Progenitor cell of endocrine pancreas (in vitro differentiated cells): Measurements from ENCODE around the gene TAF11L5. TPM values are rescaled to one million over a fixed set of nuclear protein-coding genes. Genes with fewer than 3 reads are reported as not detected.
"Not testable (repeated sequence)": the region's sequence is repeated elsewhere in the genome, so short reads cannot be mapped to it uniquely, and the experiment has no call there.

Experiments
- DNase-seq: peaks from one replicate; pipeline ENCODE4 v3.0.0; 2021; ENCODE audit warnings: low spot score; ENCODE audit not compliant: unreplicated experiment
- H3K27ac Mint-ChIP-seq: 2 replicates; pipeline ENCODE4 v1.8.0; 2021; ENCODE audit warnings: mild to moderate bottlenecking, moderate library complexity, mixed read lengths
- H3K27me3 Mint-ChIP-seq: 2 replicates; pipeline ENCODE4 v1.8.0; 2021; ENCODE audit warnings: mixed read lengths
- H3K36me3 Mint-ChIP-seq: 2 replicates; pipeline ENCODE4 v1.8.0; 2022; ENCODE audit warnings: mixed read lengths; ENCODE audit not compliant: insufficient read depth
- H3K4me1 Mint-ChIP-seq: 2 replicates; pipeline ENCODE4 v1.8.0; 2021; ENCODE audit warnings: low read depth, mixed read lengths
- H3K4me3 Mint-ChIP-seq: 2 replicates; pipeline ENCODE4 v1.8.0; 2021; ENCODE audit warnings: low read depth, mild to moderate bottlenecking, moderate library complexity, mixed read lengths
- H3K9me3 Mint-ChIP-seq: 2 replicates; pipeline ENCODE4 v1.8.0; 2021; ENCODE audit warnings: low read depth, mixed read lengths
- total RNA-seq: library from RNA; stranded (reverse); gene quantifications from 2 replicates; pipeline ENCODE4 v1.2.1, GENCODE V29; 2021

The TAF11L5 gene
- total RNA-seq, 1 donor from 2014 or later: not detected

DNA sequence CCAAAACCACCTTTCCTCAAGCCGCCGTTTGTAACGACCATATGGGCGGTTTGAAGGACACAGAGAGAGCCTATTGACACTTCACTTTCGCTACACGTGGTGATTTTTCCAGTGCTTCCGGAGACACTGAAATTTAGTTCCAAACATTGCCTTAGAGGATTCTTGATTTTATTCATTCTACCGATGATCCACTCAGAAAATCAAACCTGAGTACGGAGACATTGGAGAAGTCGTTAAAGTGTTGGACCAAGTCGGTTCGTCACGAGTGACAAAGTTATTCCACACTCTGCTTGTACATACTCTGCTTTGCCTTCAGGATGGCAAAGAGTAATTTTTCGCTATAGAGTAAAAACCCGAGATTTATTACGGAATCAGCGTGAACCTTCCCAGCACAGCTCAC lies 1.5 kb downstream of the TAF11L5 start:
- not testable (repeated sequence) for H3K27ac Mint-ChIP-seq, H3K4me1 Mint-ChIP-seq, H3K36me3 Mint-ChIP-seq, H3K9me3 Mint-ChIP-seq, H3K27me3 Mint-ChIP-seq, H3K4me3 Mint-ChIP-seq
- peak; percentile 53 for DNase-seq

DNA sequence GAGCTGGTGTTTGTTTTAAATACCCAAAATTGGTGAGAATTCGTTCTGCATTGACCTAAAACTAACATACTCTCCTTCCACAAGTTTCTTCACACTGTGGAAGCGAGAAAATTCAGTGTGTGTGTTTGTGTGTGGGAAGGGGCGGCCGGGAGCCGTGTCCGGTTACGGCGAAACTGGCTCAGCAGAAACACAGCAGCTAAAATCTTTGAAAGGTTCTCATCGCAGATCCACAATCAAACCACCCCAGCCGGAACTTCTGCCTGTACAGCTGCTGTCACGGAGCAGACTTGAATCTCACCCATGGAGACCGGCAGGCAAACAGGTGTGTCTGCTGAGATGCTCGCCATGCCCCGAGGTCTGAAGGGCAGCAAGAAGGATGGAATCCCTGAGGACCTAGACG lies 3.3 kb downstream of the TAF11L5 start, which contains the start of gene TAF11L6:
Gene TAF11L6 (plus strand): TSS at position 301 of the 400 bp plus-strand sequence.
- not testable (repeated sequence) for H3K9me3 Mint-ChIP-seq, H3K4me3 Mint-ChIP-seq, H3K4me1 Mint-ChIP-seq, H3K27me3 Mint-ChIP-seq, H3K36me3 Mint-ChIP-seq, H3K27ac Mint-ChIP-seq, DNase-seq

Other genes starting within 250 kb of the TAF11L5 start
- gene TAF11L2, start 27.0 kb upstream of the TAF11L5 start, total RNA-seq: not detected in 2 replicates
- not detected in 2 replicates for gene TAF11L3, start 6.9 kb upstream of the TAF11L5 start, total RNA-seq
- gene TAF11L4, start 3.4 kb upstream of the TAF11L5 start, total RNA-seq: not detected in 2 replicates
- gene TAF11L6, start 3.4 kb downstream of the TAF11L5 start, total RNA-seq: not detected in 2 replicates
- not detected in 2 replicates for gene TAF11L7, start 60.5 kb downstream of the TAF11L5 start, total RNA-seq
- gene TAF11L8, start 65.7 kb downstream of the TAF11L5 start, total RNA-seq: not detected in 2 replicates
- gene TAF11L9, start 69.2 kb downstream of the TAF11L5 start, total RNA-seq: not detected in 2 replicates
- not detected in 2 replicates for gene TAF11L10, start 72.6 kb downstream of the TAF11L5 start, total RNA-seq
- not detected in 2 replicates for gene TAF11L11, start 78.9 kb downstream of the TAF11L5 start, total RNA-seq
- gene TAF11L12, start 85.2 kb downstream of the TAF11L5 start, total RNA-seq: not detected in 2 replicates
- gene TAF11L13, start 106.9 kb downstream of the TAF11L5 start, total RNA-seq: not detected in 2 replicates
- not detected in 2 replicates for gene TAF11L14, start 109.2 kb downstream of the TAF11L5 start, total RNA-seq